ACHN (cell line): ENCODE data around the gene CYP11A1.
"Not testable (repeated sequence)": the region's sequence is repeated elsewhere in the genome, so short reads cannot be mapped to it uniquely, and the experiment has no call there.

Source experiments
- DNase-seq: peaks from one replicate; pipeline ENCODE4 v3.0.0-alpha.2; 2015
- in situ Hi-C: cut with HindIII; loops from 2 replicates; pipeline ENCODE4 v1.10.0; 2017; ENCODE audit warnings: low sequenced_read_pairs, low pct_ligation_motif_present, low pct_unique_long_range_greater_than_20kb

CYP11A1 gene

GRCh38 chr15:74362482-74362881 lies 5.0 kb downstream of the CYP11A1 start:
- no peak for DNase-seq

GRCh38 chr15:74360855-74361254 lies 6.6 kb downstream of the CYP11A1 start:
- in situ Hi-C loops, DNase-seq: not testable (repeated sequence)

More at GRCh38 chr15:74362482-74362881, 5.0 kb downstream of the CYP11A1 start:
- in situ Hi-C loops = no loop called here

GRCh38 chr15:74359376-74359775 lies 8.1 kb downstream of the CYP11A1 start:
- in situ Hi-C loops, DNase-seq: not testable (repeated sequence)

GRCh38 chr15:74357514-74357913 lies 9.9 kb downstream of the CYP11A1 start:
- DNase-seq, in situ Hi-C loops: not testable (repeated sequence)

GRCh38 chr15:74356050-74356449 lies 11.4 kb downstream of the CYP11A1 start:
- in situ Hi-C loops = not testable (repeated sequence)

GRCh38 chr15:74353992-74354391 lies 13.5 kb downstream of the CYP11A1 start:
- in situ Hi-C loops, DNase-seq: not testable (repeated sequence)

More at GRCh38 chr15:74356050-74356449, 11.4 kb downstream of the CYP11A1 start:
- not testable (repeated sequence) for DNase-seq

- DNase-seq = no peak
- in situ Hi-C loops = no loop called here
Measured at GRCh38 chr15:74352393-74352910, 15.0 kb downstream of the CYP11A1 start.

GRCh38 chr15:74351670-74352069 lies 15.8 kb downstream of the CYP11A1 start:
- no peak for DNase-seq
- in situ Hi-C loops = no loop called here

GRCh38 chr15:74350295-74351275 lies 16.9 kb downstream of the CYP11A1 start:
- in situ Hi-C loops = no loop called here
- DNase-seq = no peak

- in situ Hi-C loops = no loop called here
Measured at GRCh38 chr15:74349241-74349778, 18.1 kb downstream of the CYP11A1 start.

GRCh38 chr15:74347757-74348250 lies 19.6 kb downstream of the CYP11A1 start:
- in situ Hi-C loops = no loop called here
- DNase-seq = no peak

More at GRCh38 chr15:74349241-74349778, 18.1 kb downstream of the CYP11A1 start:
- DNase-seq = no peak

GRCh38 chr15:74345051-74345450 lies 22.4 kb downstream of the CYP11A1 start:
- no peak for DNase-seq
- in situ Hi-C loops = no loop called here

- no peak for DNase-seq
- in situ Hi-C loops = no loop called here
Measured at GRCh38 chr15:74343797-74344127, 23.7 kb downstream of the CYP11A1 start.

GRCh38 chr15:74343127-74343796 lies 24.2 kb downstream of the CYP11A1 start:
- in situ Hi-C loops = no loop called here
- no peak for DNase-seq

GRCh38 chr15:74340150-74340549 lies 27.3 kb downstream of the CYP11A1 start:
- DNase-seq = no peak
- in situ Hi-C loops = no loop called here

- in situ Hi-C loops = no loop called here
- no peak for DNase-seq
Measured at GRCh38 chr15:74339371-74339770, 28.1 kb downstream of the CYP11A1 start.

GRCh38 chr15:74338676-74339075 lies 28.8 kb downstream of the CYP11A1 start:
- in situ Hi-C loops = no loop called here

GRCh38 chr15:74337607-74338211 lies 29.7 kb downstream of the CYP11A1 start:
- in situ Hi-C loops = no loop called here
- no peak for DNase-seq

More at GRCh38 chr15:74338676-74339075, 28.8 kb downstream of the CYP11A1 start:
- no peak for DNase-seq
